Activated B cell treated with CpG ODN at 0.5 μM for 24 hours (primary cell): ENCODE measurements around the gene JAZF1. TPM values are rescaled to one million over a fixed set of nuclear protein-coding genes. Genes with fewer than 3 reads are reported as not detected.

Experiments used
- ATAC-seq: fragments of 200-7000 bp; cut with Tn5 transposase; one replicate; pipeline ENCODE4 v1.10.0; 2021; ENCODE audit warnings: low read depth, mild to moderate bottlenecking, moderate library complexity
- CTCF ChIA-PET: fragments of 350-600 bp; sonication (Branson Sonifier 250); formaldehyde crosslinking; loops from one replicate; lab custom pipeline; 2021; ENCODE audit warnings: antibody characterized with exemption; lab: Charles Lee
- POLR2A ChIA-PET: fragments of 350-600 bp; sonication (Branson Sonifier 250); formaldehyde crosslinking; loops from one replicate; lab custom pipeline; 2021; ENCODE audit warnings: antibody characterized with exemption; lab: Charles Lee
- DNase-seq: peaks from one replicate; pipeline ENCODE4 v3.0.0; 2022
- H3K27ac Mint-ChIP-seq: one replicate; pipeline ENCODE4 v1.8.0; 2020; ENCODE audit warnings: mixed read lengths
- H3K27me3 Mint-ChIP-seq: one replicate; pipeline ENCODE4 v1.8.0; 2021; ENCODE audit warnings: mixed read lengths
- H3K36me3 Mint-ChIP-seq: one replicate; pipeline ENCODE4 v1.8.0; 2021; ENCODE audit warnings: low read depth, mixed read lengths
- H3K4me1 Mint-ChIP-seq: one replicate; pipeline ENCODE4 v1.8.0; 2021; ENCODE audit warnings: mixed read lengths
- H3K4me3 Mint-ChIP-seq: one replicate; pipeline ENCODE4 v1.8.0; 2020; ENCODE audit warnings: mild to moderate bottlenecking, mixed read lengths
- H3K9me3 Mint-ChIP-seq: one replicate; pipeline ENCODE4 v1.8.0; 2020; ENCODE audit warnings: mixed read lengths
- CTCF ChIP-seq: fragments of 200-600 bp; IDR thresholded peaks from one replicate; pipeline ENCODE4 v1.8.0; 2022; ENCODE audit warnings: antibody characterized with exemption, mild to moderate bottlenecking
- intact Hi-C: fragments of 100-400 bp; cut with micrococcal nuclease; formaldehyde crosslinking; loops from one replicate; pipeline ENCODE4 v1.15.1; 2024
- total RNA-seq: library from RNA; stranded (reverse); gene quantifications from 2 replicates; pipeline ENCODE4 v1.2.3, GENCODE V29; 2022

JAZF1 gene
- total RNA-seq, 1 donor from 2014 or later, result 54.8 TPM

- H3K9me3 Mint-ChIP-seq, result no peaks in the 10 kb centered on the region
- ChIA-PET CTCF (no interaction called here), POLR2A (no interaction called here)
- H3K4me1 Mint-ChIP-seq, result peaks cover 32% of the 10 kb centered on the region
- intact Hi-C loops, result no loop called here
- no peaks in the 10 kb centered on the region for H3K27me3 Mint-ChIP-seq
- H3K36me3 Mint-ChIP-seq, result peaks cover 41% of the 10 kb centered on the region
- ATAC-seq, result no peak
- TF ChIP-seq CTCF, result no peak
- H3K4me3 Mint-ChIP-seq, result no peak overlapping the region
- H3K27ac Mint-ChIP-seq, result no peak overlapping the region
- DNase-seq, result no peak
These were observed 107.6 kb downstream of the JAZF1 start for GRCh38 chr7:28072876-28073514.

- POLR2A ChIA-PET, result interaction anchor here (0.8 kb wide), 1 partner anchor 13 kb away, joined by 3 read pairs; no protein-coding TSS in a partner anchor
- CTCF ChIA-PET, result no interaction called here
- DNase-seq (no peak), ATAC-seq (no peak)
- Mint-ChIP-seq H3K4me3 (no peak overlapping the region), H3K4me1 (peaks cover 29% of the 10 kb centered on the region), H3K27me3 (no peaks in the 10 kb centered on the region), H3K27ac (no peak overlapping the region), H3K36me3 (peaks cover 43% of the 10 kb centered on the region), H3K9me3 (no peaks in the 10 kb centered on the region)
- no peak for TF ChIP-seq CTCF
- intact Hi-C loops, result no loop called here
These were observed 109.0 kb downstream of the JAZF1 start for GRCh38 chr7:28071570-28071969.

- no peak for ATAC-seq
- Mint-ChIP-seq H3K27me3 (no peaks in the 10 kb centered on the region), H3K27ac (no peak overlapping the region), H3K9me3 (no peaks in the 10 kb centered on the region), H3K4me1 (peaks cover 33% of the 10 kb centered on the region), H3K4me3 (no peak overlapping the region), H3K36me3 (peaks cover 40% of the 10 kb centered on the region)
- no peak for DNase-seq
- intact Hi-C loops, result no loop called here
- POLR2A ChIA-PET, result no interaction called here
- TF ChIP-seq CTCF, result no peak
- CTCF ChIA-PET, result interaction anchor here (0.9 kb wide), 1 partner anchor 7 kb away, joined by 3 read pairs; no protein-coding TSS in a partner anchor
These were observed 110.1 kb downstream of the JAZF1 start for GRCh38 chr7:28070297-28071055.

GRCh38 chr7:28069807-28070206 is 110.8 kb downstream of the JAZF1 start:
- intact Hi-C loops, result no loop called here
- peaks cover 39% of the 10 kb centered on the region for H3K4me1 Mint-ChIP-seq
- no peaks in the 10 kb centered on the region for H3K9me3 Mint-ChIP-seq
- peaks cover 43% of the 10 kb centered on the region for H3K36me3 Mint-ChIP-seq
- no peak for DNase-seq
- no peak for ATAC-seq
- no peak overlapping the region for H3K27ac Mint-ChIP-seq
- H3K4me3 Mint-ChIP-seq, result no peak overlapping the region
- ChIA-PET CTCF (interaction anchor here (0.9 kb wide), 1 partner anchor 8 kb away, joined by 3 read pairs; no protein-coding TSS in a partner anchor), POLR2A (no interaction called here)
- no peak for TF ChIP-seq CTCF
- no peaks in the 10 kb centered on the region for H3K27me3 Mint-ChIP-seq

- H3K27ac Mint-ChIP-seq, result no peak overlapping the region
- ChIA-PET POLR2A (no interaction called here), CTCF (interaction anchor here (0.9 kb wide), 1 partner anchor 9 kb away, joined by 3 read pairs; no protein-coding TSS in a partner anchor)
- H3K27me3 Mint-ChIP-seq, result no peaks in the 10 kb centered on the region
- no peaks in the 10 kb centered on the region for H3K9me3 Mint-ChIP-seq
- intact Hi-C loops, result no loop called here
- H3K4me1 Mint-ChIP-seq, result peaks cover 43% of the 10 kb centered on the region
- no peak for TF ChIP-seq CTCF
- ATAC-seq (no peak), DNase-seq (no peak)
- H3K4me3 Mint-ChIP-seq, result no peak overlapping the region
- peaks cover 43% of the 10 kb centered on the region for H3K36me3 Mint-ChIP-seq
These were observed 111.2 kb downstream of the JAZF1 start for GRCh38 chr7:28069388-28069787.
